Gastrocnemius medialis (tissue), 4 donors: ENCODE data around the gene PTCRA. TPM values are rescaled to one million over a fixed set of nuclear protein-coding genes. Genes with fewer than 3 reads are reported as not detected.
"Not testable (repeated sequence)": the region's sequence is repeated elsewhere in the genome, so short reads cannot be mapped to it uniquely, and the experiment has no call there.

Source experiments
- ATAC-seq, 2 donors: fragments of 150-250 bp; one replicate each; pipeline ENCODE4 v1.9.1; 2016
- DNase-seq, 2 donors: peaks; one replicate each; pipeline ENCODE4 v3.0.0-alpha.2; 2019
- H3K27ac ChIP-seq, 4 donors: fragments of 200-600 bp; sonication (generic); 1 replicate in 1 of 4; 2 replicates in 3 of 4; pipeline ENCODE4 v1.5.1; 2016 to 2018; ENCODE audit warnings: mild to moderate bottlenecking in 2 of 4, moderate library complexity in 1 of 4
- H3K27me3 ChIP-seq, 3 donors: fragments of 200-600 bp; sonication (generic) in 2 of 3; 1 replicate in 1 of 3; 2 replicates in 2 of 3; pipeline versions ENCODE4 v1.5.1 to v1.6.0; 2016 to 2019; ENCODE audit warnings: mild to moderate bottlenecking in 1 of 3, moderate library complexity in 1 of 3
- H3K36me3 ChIP-seq, 2 donors: fragments of 200-600 bp; sonication (generic) in 1 of 2; one replicate each; pipeline ENCODE4 v1.5.1; 2017 to 2018
- H3K4me1 ChIP-seq, 2 donors: fragments of 200-600 bp; sonication (generic) in 1 of 2; one replicate each; pipeline ENCODE4 v1.5.1; 2016 to 2017; ENCODE audit warnings: mild to moderate bottlenecking in 2 of 2
- H3K4me3 ChIP-seq, 4 donors: fragments of 200-600 bp; sonication (generic) in 3 of 4; 1 replicate in 1 of 4; 2 replicates in 3 of 4; pipeline ENCODE4 v1.5.1; 2016 to 2019; ENCODE audit warnings: mild to moderate bottlenecking in 2 of 4
- H3K9me3 ChIP-seq, 3 donors: fragments of 200-600 bp; sonication (generic) in 2 of 3; 1 replicate in 1 of 3; 2 replicates in 2 of 3; pipeline ENCODE4 v1.5.1; 2016 to 2019
- POLR2A ChIP-seq, 2 donors: fragments of 450-650 bp; IDR thresholded peaks; one replicate each; pipeline ENCODE4 v1.6.1; 2017; ENCODE audit warnings: antibody characterized with exemption in 2 of 2, mild to moderate bottlenecking in 2 of 2, moderate library complexity in 2 of 2
- in situ Hi-C, 4 donors: fragments of 200-750 bp; cut with MboI; loops; one replicate each; pipeline versions ENCODE4 v1.15.0 to v1.8.0; 2017; ENCODE audit warnings: low sequenced_read_pairs in 4 of 4
- intact Hi-C: fragments of 100-400 bp; cut with DNase I; formaldehyde crosslinking; loops from one replicate; pipeline ENCODE4 v1.15.1; 2023; ENCODE audit warnings: low total_unique reads
- total RNA-seq, 4 donors: library from RNA; depleted of rRNA; stranded (reverse); fragments of >200 nt; gene quantifications; one replicate each; pipeline versions ENCODE4 v1.1.0 to v1.2.3, GENCODE V29; 2016
- TF ChIP-seq, protein P1 (sequence below), 5 experiments: fragments of 450-650 bp in 3 of 5; fragments of 200-600 bp in 2 of 5; sonication (generic) in 2 of 5; IDR thresholded peaks in 4 of 5; conservative IDR thresholded peaks in 1 of 5; 1 replicate in 4 of 5; 2 replicates in 1 of 5; pipeline ENCODE4 v1.5.1; 2016 to 2019; ENCODE audit warnings: antibody characterized with exemption in 5 of 5, mild to moderate bottlenecking in 3 of 5, moderate library complexity in 3 of 5

The PTCRA gene
- total RNA-seq, 4 donors from 2014 or later, result not detected

DNA sequence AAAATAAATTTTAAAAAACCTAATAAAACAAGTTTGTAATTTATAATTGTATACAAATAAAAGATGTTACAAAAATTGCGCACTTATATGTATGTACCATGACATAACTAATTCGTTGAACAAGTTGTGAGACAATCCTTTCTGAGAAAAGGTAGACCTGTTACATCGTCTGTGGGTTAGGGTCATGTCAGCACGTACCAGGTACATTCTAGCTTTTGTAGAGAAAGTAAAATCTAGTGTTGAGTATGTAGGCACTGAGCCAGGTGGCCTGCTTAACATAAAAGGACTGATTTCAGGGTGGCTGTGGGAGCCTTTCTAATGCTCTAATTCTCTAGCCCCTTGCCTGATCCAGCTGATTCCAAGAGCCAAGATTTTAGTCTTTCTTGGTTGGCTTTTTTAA lies 26.0 kb upstream of the PTCRA start:
- TF ChIP-seq POLR2A (IDR thresholded peaks at IDR 0.05), result no peak
- TF ChIP-seq, protein P1, sequence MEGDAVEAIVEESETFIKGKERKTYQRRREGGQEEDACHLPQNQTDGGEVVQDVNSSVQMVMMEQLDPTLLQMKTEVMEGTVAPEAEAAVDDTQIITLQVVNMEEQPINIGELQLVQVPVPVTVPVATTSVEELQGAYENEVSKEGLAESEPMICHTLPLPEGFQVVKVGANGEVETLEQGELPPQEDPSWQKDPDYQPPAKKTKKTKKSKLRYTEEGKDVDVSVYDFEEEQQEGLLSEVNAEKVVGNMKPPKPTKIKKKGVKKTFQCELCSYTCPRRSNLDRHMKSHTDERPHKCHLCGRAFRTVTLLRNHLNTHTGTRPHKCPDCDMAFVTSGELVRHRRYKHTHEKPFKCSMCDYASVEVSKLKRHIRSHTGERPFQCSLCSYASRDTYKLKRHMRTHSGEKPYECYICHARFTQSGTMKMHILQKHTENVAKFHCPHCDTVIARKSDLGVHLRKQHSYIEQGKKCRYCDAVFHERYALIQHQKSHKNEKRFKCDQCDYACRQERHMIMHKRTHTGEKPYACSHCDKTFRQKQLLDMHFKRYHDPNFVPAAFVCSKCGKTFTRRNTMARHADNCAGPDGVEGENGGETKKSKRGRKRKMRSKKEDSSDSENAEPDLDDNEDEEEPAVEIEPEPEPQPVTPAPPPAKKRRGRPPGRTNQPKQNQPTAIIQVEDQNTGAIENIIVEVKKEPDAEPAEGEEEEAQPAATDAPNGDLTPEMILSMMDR (IDR thresholded peaks at IDR 0.05 in 4 of 5, conservative IDR thresholded peaks at IDR 0.05 in 1 of 5), result no peak
- Histone ChIP-seq H3K36me3 (peaks cover 0 to 26% of the 10 kb centered on the region in 2 donors), H3K27me3 (no peaks in the 10 kb centered on the region), H3K4me3 (peak overlapping the region; percentile 93 to 99 (median 96)), H3K9me3 (no peaks in the 10 kb centered on the region), H3K27ac (peak overlapping the region; percentile 89 to 99 (median 98)), H3K4me1 (peaks cover 13% of the 10 kb centered on the region in 2 donors)
- ATAC-seq (no peak), DNase-seq (no peak)
- in situ Hi-C loops (no loop called here), intact Hi-C loops (loop anchor here (1.0 kb wide), 2 partner anchors 11 to 144 kb away; partner anchors contain the start of genes RPL7L1 and TBCC)

DNA sequence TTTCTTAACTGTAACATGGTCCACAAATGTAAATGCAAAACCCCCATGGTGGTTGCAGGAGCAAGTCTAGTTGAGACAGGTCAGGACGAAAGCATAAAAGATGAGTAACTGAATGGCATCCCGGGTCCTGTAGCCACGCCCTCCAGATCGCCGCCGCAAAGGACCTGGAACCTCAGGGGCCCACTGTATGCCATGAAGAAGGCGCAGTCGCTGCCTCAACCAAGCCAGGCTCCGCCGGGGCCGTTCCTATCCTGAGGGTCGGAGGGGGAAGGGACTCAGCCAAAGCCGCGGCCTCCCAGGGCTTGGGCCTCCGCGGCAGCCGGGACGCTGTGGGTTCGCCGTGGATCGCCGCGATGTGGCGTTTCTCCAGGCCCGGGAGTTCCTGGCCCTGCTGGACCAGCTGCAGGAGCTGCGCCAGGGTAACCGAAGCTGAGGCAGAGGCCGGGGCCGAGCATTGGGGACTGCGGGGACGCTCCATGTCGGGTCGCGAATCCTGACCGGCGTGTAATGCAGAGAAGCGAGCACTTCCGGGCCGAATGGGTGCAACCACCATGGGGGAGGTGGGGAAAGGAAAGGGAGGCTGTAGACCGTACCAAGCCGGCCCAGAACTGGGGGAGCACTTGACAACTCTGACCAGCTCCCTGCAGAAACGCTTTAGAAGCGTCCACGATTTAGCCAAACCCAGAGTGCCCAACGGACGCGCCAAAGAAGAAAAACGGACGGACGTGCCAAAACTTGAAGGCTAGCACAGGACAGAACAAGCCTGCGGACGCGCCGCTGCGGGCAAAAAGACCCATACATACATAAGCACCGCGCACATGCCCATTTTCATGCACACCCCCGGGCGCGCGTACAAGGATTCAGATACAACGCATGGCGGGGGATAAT lies 25.3 kb upstream of the PTCRA start:
- Histone ChIP-seq H3K4me3 (peak overlapping the region; percentile 93 to 99 (median 96)), H3K9me3 (no peaks in the 10 kb centered on the region), H3K36me3 (peaks cover 0 to 19% of the 10 kb centered on the region in 2 donors), H3K27ac (peak overlapping the region; percentile 89 to 99 (median 98)), H3K27me3 (no peaks in the 10 kb centered on the region), H3K4me1 (peaks cover 13% of the 10 kb centered on the region in 2 donors)
- peak; percentile 90 to 94 for DNase-seq
- intact Hi-C loops, result loop anchor here (1.0 kb wide), 2 partner anchors 11 to 144 kb away; partner anchors contain the start of genes RPL7L1 and TBCC
- TF ChIP-seq POLR2A (IDR thresholded peaks at IDR 0.05), result peak; percentile 51 to 70
- TF ChIP-seq, protein P1 (IDR thresholded peaks at IDR 0.05 in 4 of 5, conservative IDR thresholded peaks at IDR 0.05 in 1 of 5), result no peak
- peak; percentile 98 for ATAC-seq
- in situ Hi-C loops, result no loop called here

DNA sequence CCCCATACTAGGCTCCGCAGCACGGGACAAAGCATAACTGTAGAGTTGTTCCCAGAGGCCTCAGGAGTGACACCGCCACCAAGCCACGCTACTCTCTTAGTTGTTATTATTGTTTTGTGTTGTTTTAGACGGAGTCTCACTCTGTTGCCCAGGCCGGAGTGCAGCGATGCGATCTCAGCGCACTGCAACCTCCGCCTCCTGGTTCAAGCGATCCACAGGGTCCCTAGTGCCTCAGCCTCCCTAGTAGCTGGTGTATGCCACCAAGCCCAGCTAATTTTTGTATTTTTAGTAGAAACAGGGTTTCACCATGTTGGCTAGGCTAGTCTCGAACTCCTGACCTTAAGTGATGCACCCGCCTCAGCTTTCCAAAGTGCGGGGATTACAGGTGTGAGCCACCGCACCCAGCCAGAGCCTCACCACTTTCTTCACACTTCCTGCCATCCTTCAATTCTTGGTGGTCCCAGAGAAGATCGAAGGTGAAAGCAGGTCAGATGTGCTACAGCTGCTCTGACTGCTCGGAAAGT lies 24.6 kb upstream of the PTCRA start:
- Histone ChIP-seq H3K27ac (peak overlapping the region; percentile 89 to 99 (median 98)), H3K36me3 (peaks cover 0 to 12% of the 10 kb centered on the region in 2 donors), H3K9me3 (no peaks in the 10 kb centered on the region), H3K4me3 (peak overlapping the region; percentile 93 to 99 (median 96)), H3K27me3 (no peaks in the 10 kb centered on the region), H3K4me1 (peaks cover 18% of the 10 kb centered on the region in 2 donors)
- in situ Hi-C loops (no loop called here), intact Hi-C loops (no loop called here)
- DNase-seq (no peak), ATAC-seq (no peak)
- TF ChIP-seq POLR2A (IDR thresholded peaks at IDR 0.05), result no peak
- TF ChIP-seq, protein P1 (IDR thresholded peaks at IDR 0.05 in 4 of 5, conservative IDR thresholded peaks at IDR 0.05 in 1 of 5), result no peak

DNA sequence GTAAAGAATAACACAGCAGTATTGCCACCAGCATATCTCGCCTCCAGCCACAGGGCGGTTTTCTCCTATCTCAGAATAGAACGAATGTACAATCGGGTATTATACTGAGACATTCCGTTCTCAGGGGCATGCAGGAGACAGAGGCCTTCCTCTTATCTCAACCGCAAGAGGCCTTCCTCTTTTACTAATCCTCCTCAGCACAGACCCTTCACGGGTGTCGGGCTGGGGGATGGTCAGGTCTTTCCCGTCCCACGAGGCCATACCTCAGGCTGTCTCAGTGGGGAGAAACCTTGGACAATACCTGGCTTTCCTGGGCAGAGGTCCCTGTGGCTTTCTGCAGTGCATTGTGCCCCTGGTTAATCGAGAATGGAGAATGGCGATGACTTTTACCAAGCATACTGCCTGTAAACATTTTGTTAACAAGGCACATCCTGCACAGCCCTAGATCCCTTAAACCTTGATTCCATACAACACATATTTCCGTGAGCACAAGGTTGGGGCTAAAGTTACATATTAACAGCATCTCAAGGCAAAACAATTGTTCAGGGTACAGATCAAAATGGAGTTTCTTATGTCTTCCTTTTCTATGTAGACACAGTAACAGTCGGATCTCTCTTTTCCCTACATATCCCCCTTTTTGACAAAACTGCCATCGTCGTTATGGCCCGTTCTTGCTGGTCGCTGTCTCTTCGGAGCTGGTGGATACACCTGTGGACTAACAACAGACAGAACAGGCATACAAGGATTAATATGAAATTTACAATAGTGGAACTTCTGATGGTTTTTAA lies 21.6 kb upstream of the PTCRA start:
- DNase-seq, H3K27ac ChIP-seq, ATAC-seq, H3K9me3 ChIP-seq, H3K36me3 ChIP-seq, intact Hi-C loops, H3K27me3 ChIP-seq, H3K4me3 ChIP-seq, in situ Hi-C loops: not testable (repeated sequence)
- H3K4me1 ChIP-seq, result peaks cover 34 to 42% of the 10 kb centered on the region in 2 donors
